Astrocyte (in vitro differentiated cells and primary cell): ENCODE measurements around the gene GNB1.
"Not testable (repeated sequence)": the region's sequence is repeated elsewhere in the genome, so short reads cannot be mapped to it uniquely, and the experiment has no call there.

Experiments
- CTCF ChIP-seq: IDR thresholded peaks from 2 replicates; pipeline ENCODE4 v1.5.1; 2011; ENCODE audit warnings: low read depth, mild to moderate bottlenecking, inconsistent platforms, low read length, moderate library complexity; ENCODE audit not compliant: insufficient read depth
- EZH2 ChIP-seq: IDR thresholded peaks from 2 replicates; pipeline ENCODE4 v1.6.1; 2012; ENCODE audit warnings: mild to moderate bottlenecking, low read length, inconsistent platforms; ENCODE audit not compliant: insufficient read depth

DNA sequence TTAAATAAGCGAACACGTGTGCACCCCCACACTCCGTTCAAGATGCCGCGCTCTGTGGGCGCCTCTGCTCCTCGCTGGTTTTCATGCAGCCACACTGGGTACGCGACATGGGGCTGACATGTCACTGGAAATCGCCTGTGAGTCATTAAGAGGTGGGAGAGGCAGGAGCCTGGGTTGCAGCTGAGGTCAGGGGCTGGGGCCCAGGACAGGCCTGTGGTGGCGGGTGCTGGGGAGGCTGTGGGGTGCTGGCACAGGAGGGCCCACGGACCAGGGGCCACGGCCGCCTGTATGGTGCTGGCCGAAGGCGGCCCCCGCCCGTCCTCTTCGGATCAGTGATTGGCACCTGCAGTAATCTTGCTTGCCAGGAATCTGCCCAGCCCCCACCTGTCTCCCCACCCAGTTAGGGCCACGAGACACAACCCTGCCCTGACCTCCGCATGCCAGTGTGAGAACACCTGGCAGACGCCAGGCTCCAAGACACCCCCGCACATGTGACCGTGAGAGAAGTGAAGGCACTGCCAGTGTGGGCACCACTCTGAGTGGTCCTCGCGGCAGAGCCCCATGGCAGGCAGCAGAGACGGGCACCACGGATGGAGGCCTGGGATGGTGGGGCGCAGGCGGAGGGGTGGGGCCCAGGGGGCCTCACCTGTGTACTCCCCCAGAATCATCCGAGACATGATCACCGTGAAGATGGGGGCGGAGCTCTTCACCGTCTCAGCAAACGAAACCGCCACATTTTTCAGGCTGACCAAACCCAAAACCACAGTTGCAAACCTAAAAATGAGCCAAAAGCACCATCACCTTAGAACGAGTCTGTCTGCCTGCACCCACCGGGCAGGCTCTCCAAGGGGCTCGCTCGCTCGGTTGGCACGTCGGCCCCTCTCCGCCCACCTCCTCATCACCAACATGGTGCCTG, 153.0 kb downstream of the GNB1 start:
- TF ChIP-seq CTCF, EZH2: not testable (repeated sequence)
